Measurements from ENCODE around the gene AUP1. TPM values are rescaled to one million over a fixed set of nuclear protein-coding genes. Genes with fewer than 3 reads are reported as not detected.

AUP1 gene
- total RNA-seq, 1 experiment from 2014 or later, result 91.5 TPM

- no peak overlapping the region for H3T11ph ChIP-seq (ENCODE audit: low read length)
- no peak overlapping the region for H2BK20ac ChIP-seq (ENCODE audit: low read depth, low read length, poor library complexity, severe bottlenecking)
- H3K79me2 ChIP-seq (ENCODE audit: insufficient read depth, low read length), result no peaks in the 10 kb centered on the region
- no peak overlapping the region for H3K23ac ChIP-seq (ENCODE audit: insufficient read length, low read depth, low read length)
- no peak overlapping the region for H2BK5ac ChIP-seq (ENCODE audit: insufficient read length, low read length)
- Mint-ChIP-seq H3K4me3 (no peak overlapping the region), H3K9me3 (no peaks in the 10 kb centered on the region), H3K36me3 (ENCODE audit: insufficient read depth in 1 of 3, low read depth in 3 of 3) (peaks cover 0 to 31% (median 24%) of the 10 kb centered on the region in 3 experiments; a peak in 5 of 7 replicates), H3K27me3 (ENCODE audit: low read depth) (no peaks in the 10 kb centered on the region), H3K27ac (no peak overlapping the region), H3K4me1 (peaks cover 3 to 9% of the 10 kb centered on the region in 2 experiments; a peak in 1 of 4 replicates)
- no peak overlapping the region for H3K27ac ChIP-seq (ENCODE audit: insufficient read length, low read depth, low read length)
- no peak overlapping the region for H2AFZ ChIP-seq (ENCODE audit: low read length)
- H3K4ac ChIP-seq (ENCODE audit: low read depth, low read length), result no peak overlapping the region
- no peak overlapping the region for H2BK120ac ChIP-seq (ENCODE audit: low read depth, low read length, poor library complexity, severe bottlenecking)
- no peak overlapping the region for H4K91ac ChIP-seq (ENCODE audit: insufficient read length, low read depth, low read length)
- no peaks in the 10 kb centered on the region for H3K27me3 ChIP-seq (ENCODE audit: insufficient read depth, low read length)
- H3K14ac ChIP-seq (ENCODE audit: insufficient read depth, low read length), result no peak overlapping the region
- no peak overlapping the region for H3K4me2 ChIP-seq (ENCODE audit: insufficient read depth, insufficient read length, low read length)
- no CpG with 5 or more reads among the region's 23 CpGs for WGBS (ENCODE audit: extremely low coverage, insufficient read length, low lambda C conversion rate)
- no peak overlapping the region for H3K56ac ChIP-seq (ENCODE audit: insufficient read length, low read depth, low read length)
- H3K79me1 ChIP-seq (ENCODE audit: insufficient read depth, low read depth, low read length, poor library complexity, severe bottlenecking), result no peaks in the 10 kb centered on the region
- H4K5ac ChIP-seq (ENCODE audit: insufficient read length, low read depth, low read length), result no peak overlapping the region
- no peaks in the 10 kb centered on the region for H3K4me1 ChIP-seq (ENCODE audit: insufficient read depth, low read length)
- no peaks in the 10 kb centered on the region for H3K23me2 ChIP-seq (ENCODE audit: insufficient read length, low read depth, low read length, poor library complexity, severe bottlenecking)
- no peak overlapping the region for H2BK15ac ChIP-seq (ENCODE audit: low read depth, low read length)
- TF ChIP-seq CTCF (conservative IDR thresholded peaks at IDR 0.05), result no peak
- H3K9ac ChIP-seq (ENCODE audit: extremely low read depth, insufficient read length, low read length), result no peak overlapping the region
- H2AK5ac ChIP-seq (ENCODE audit: insufficient read length, low read length), result no peak overlapping the region
- H4K8ac ChIP-seq (replicated peaks; ENCODE audit: insufficient read length, low read depth, low read length), result no peak overlapping the region
- H3K18ac ChIP-seq (ENCODE audit: insufficient read length, low read depth, low read length), result no peak overlapping the region
- no peak for DNase-seq
- H4K20me1 ChIP-seq (ENCODE audit: control insufficient read depth, insufficient read depth, insufficient read length), result no peaks in the 10 kb centered on the region
- no peak overlapping the region for H2BK12ac ChIP-seq (ENCODE audit: insufficient read length, low read depth, low read length)
- H3K9me3 ChIP-seq (ENCODE audit: control insufficient read depth, low read depth, low read length), result no peaks in the 10 kb centered on the region
Observed at GRCh38 chr2:74536166-74536950, 6.9 kb upstream of the AUP1 start.

All from H9 (cell line).